Measurements from ENCODE around the gene ATRNL1.

ATRNL1 gene

DNA sequence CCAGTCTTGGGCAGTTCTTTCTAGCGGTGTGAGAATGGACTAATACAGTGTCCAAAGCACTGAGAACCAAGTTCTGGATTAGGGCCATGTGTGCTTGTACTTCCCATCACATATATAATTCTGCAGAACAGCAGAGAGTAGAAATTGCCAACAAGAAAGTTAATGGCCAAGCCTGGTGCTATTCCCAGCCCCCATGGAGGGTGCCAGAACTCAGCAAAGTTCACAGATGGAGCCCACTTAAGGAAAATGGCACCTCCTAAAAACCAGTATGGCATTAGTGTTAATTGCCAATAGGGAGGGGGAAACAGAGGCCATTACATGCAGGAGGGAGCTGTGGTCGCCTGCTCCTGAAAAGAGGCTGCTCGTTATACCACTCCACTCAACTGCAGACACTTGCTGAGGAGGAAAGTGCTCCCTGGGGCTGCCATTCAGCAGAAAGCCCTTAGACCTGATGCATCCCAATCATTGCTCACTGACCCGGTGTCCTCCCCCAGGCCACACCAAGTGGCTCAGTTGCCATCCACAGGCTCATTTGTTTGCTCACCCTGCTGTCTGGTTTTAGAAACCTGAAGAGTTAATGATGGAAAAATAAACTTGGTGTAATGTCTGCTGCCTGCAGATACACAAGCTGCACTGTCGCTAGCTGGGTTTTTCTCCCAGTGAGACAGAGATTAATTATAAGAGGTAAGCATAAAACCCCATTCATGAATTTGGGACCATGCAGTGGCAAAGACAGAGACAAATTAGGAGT is 899.2 kb downstream of the ATRNL1 start:
- no peak overlapping the region for H3K4me3 ChIP-seq (ENCODE audit: low read depth, low read length)
- TF ChIP-seq, protein P1, sequence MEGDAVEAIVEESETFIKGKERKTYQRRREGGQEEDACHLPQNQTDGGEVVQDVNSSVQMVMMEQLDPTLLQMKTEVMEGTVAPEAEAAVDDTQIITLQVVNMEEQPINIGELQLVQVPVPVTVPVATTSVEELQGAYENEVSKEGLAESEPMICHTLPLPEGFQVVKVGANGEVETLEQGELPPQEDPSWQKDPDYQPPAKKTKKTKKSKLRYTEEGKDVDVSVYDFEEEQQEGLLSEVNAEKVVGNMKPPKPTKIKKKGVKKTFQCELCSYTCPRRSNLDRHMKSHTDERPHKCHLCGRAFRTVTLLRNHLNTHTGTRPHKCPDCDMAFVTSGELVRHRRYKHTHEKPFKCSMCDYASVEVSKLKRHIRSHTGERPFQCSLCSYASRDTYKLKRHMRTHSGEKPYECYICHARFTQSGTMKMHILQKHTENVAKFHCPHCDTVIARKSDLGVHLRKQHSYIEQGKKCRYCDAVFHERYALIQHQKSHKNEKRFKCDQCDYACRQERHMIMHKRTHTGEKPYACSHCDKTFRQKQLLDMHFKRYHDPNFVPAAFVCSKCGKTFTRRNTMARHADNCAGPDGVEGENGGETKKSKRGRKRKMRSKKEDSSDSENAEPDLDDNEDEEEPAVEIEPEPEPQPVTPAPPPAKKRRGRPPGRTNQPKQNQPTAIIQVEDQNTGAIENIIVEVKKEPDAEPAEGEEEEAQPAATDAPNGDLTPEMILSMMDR (IDR thresholded peaks at IDR 0.05; ENCODE audit: low read depth, low read length): no peak

GRCh38 chr10:115996031-115996430 is 902.9 kb downstream of the ATRNL1 start:
- TF ChIP-seq, protein P1 (IDR thresholded peaks at IDR 0.05; ENCODE audit: low read depth, low read length): no peak
- H3K4me3 ChIP-seq (ENCODE audit: low read depth, low read length): no peak overlapping the region

DNA sequence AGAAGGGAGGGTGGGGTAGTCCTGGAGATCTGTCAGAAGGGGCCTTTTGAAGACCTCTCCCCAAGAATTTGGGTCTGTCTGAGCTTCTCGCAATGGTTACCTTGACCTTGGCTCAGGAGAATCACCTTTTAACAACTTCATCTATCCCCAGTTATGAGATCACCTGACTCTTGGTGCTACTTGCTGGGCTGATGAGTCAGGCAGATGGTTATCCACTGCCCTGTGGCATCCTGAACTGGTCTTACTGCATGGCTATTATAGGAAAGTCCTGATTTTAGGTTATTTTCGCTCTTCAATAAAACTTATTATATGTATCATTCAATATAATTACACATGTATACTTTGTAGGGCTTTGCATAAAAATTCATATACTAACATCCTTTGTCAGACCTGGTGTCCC is 905.1 kb downstream of the ATRNL1 start:
- H3K4me3 ChIP-seq (ENCODE audit: low read depth, low read length): no peak overlapping the region
- TF ChIP-seq, protein P1 (IDR thresholded peaks at IDR 0.05; ENCODE audit: low read depth, low read length): no peak

Measured in WI38 (cell line).